ENCODE measurements around the gene AMER1. TPM values are rescaled to one million over a fixed set of nuclear protein-coding genes. Genes with fewer than 3 reads are reported as not detected.

AMER1 gene
- total and polyA plus RNA-seq, 2 of the 4 experiments (the other 2 are of a cell fraction), result 1.3 to 2.2 TPM

- Histone ChIP-seq H3K18ac (ENCODE audit: low read depth, low read length) (no peak overlapping the region), H3K4me2 (ENCODE audit: low read depth, low read length) (no peak overlapping the region), H4K8ac (ENCODE audit: low read depth in 2 of 2, low read length in 2 of 2) (no peak overlapping the region), H2BK15ac (ENCODE audit: low read depth, low read length) (no peak overlapping the region), H3K36me3 (ENCODE audit: control insufficient read depth, insufficient read depth, low read length) (no peaks in the 10 kb centered on the region), H3K4ac (ENCODE audit: low read depth, low read length) (no peak overlapping the region), H4K5ac (ENCODE audit: low read depth, low read length) (no peak overlapping the region), H3K9me3 (ENCODE audit: control insufficient read depth, insufficient read depth, low read length) (no peaks in the 10 kb centered on the region), H4K91ac (ENCODE audit: insufficient read depth, low read depth, low read length) (no peak overlapping the region), H3K14ac (replicated peaks; ENCODE audit: low read depth, low read length) (no peak overlapping the region), H3K9me1 (ENCODE audit: insufficient read depth, low read length) (no peaks in the 10 kb centered on the region), H3K4me1 (ENCODE audit: control insufficient read depth, insufficient read depth, low read length) (no peaks in the 10 kb centered on the region), H2BK5ac (ENCODE audit: low read depth, low read length, poor library complexity, severe bottlenecking) (no peak overlapping the region), H3K56ac (ENCODE audit: extremely low read depth, insufficient read depth, low read length) (no peak overlapping the region), H3K27ac (ENCODE audit: insufficient read depth, low read length) (no peak overlapping the region), H3K9ac (ENCODE audit: low read depth, low read length) (no peak overlapping the region), H3K27me3 (ENCODE audit: control insufficient read depth, insufficient read depth, low read length) (no peaks in the 10 kb centered on the region), H3K23ac (ENCODE audit: low read depth, low read length) (no peak overlapping the region), H4K20me1 (ENCODE audit: insufficient read depth, low read length) (no peaks in the 10 kb centered on the region), H3K79me1 (ENCODE audit: low read depth in 1 of 2, low read length in 2 of 2) (no peaks in the 10 kb centered on the region), H2AFZ (replicated peaks; ENCODE audit: low read length, poor library complexity) (no peak overlapping the region), H2AK9ac (replicated peaks; ENCODE audit: low read depth, low read length, poor library complexity) (no peak overlapping the region), H3K4me3 (ENCODE audit: insufficient read depth, low read depth, low read length) (no peak overlapping the region), H2BK120ac (ENCODE audit: low read depth, low read length) (no peak overlapping the region), H2AK5ac (ENCODE audit: low read depth, low read length) (no peak overlapping the region), H2BK20ac (ENCODE audit: low read depth, low read length) (no peak overlapping the region)
- DNase-seq (no peak), ATAC-seq (ENCODE audit: low read depth) (no peak)
- ChIA-PET POLR2A (ENCODE audit: unreplicated experiment) (no interaction called here), CTCF (no interaction called here)
- in situ Hi-C loops (cut with MboI; ENCODE audit: low sequenced_read_pairs) (no loop called here), intact Hi-C loops (cut with micrococcal nuclease) (no loop called here), dilution Hi-C loops (cut with HindIII; ENCODE audit: low sequenced_read_pairs, unreplicated experiment) (no loop called here)
- TF ChIP-seq RFX5 (IDR thresholded peaks at IDR 0.05; ENCODE audit: low read depth, low read length) (no peak), MAZ (IDR thresholded peaks at IDR 0.05; ENCODE audit: borderline replicate concordance, low read depth, low read length) (no peak), FOS (IDR thresholded peaks at IDR 0.05; ENCODE audit: low read depth, low read length) (no peak), USF2 (IDR thresholded peaks at IDR 0.05; ENCODE audit: low read depth, low read length) (no peak), RCOR1 (IDR thresholded peaks at IDR 0.05; ENCODE audit: insufficient replicate concordance, low read length) (no peak), MAFK (IDR thresholded peaks at IDR 0.05; ENCODE audit: low read depth, low read length) (no peak), NFE2L2 (IDR thresholded peaks at IDR 0.05; ENCODE audit: low read depth, low read length) (no peak), CHD1 (IDR thresholded peaks at IDR 0.05; ENCODE audit: low read depth, low read length) (no peak), SMC3 (IDR thresholded peaks at IDR 0.05; ENCODE audit: low read depth, low read length) (no peak)
- no TSS peak for BruUV-seq (replicated peaks)
Observed at GRCh38 chrX:64176876-64177275, 28.6 kb downstream of the AMER1 start.

All from IMR-90 (cell line).